Measurements from ENCODE around the gene TRAPPC12. TPM values are rescaled to one million over a fixed set of nuclear protein-coding genes. Genes with fewer than 3 reads are reported as not detected.

TRAPPC12 gene
- total RNA-seq, 1 donor from 2014 or later, result 71.0 TPM

DNA sequence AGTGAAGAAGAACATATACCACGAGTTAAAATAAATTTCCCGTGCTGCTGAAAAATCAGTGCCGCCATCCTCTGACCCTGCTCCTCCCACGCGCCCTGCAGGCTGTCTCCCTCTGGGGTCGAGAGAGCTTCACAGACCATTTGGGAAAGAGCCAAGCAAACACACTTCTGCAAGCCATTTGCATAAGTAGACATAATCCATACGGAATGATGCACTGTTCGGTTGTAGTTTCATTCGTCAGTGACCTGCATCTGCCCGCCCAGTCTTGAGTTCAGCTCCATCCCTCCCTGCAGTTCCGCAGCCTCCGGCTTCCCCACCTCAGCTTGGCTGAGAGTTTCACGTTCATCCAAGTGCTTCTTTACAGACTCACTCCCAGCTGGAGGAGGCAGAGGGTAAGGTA is 69.6 kb downstream of the TRAPPC12 start:
- Mint-ChIP-seq H3K36me3 (ENCODE audit: low read depth) (peaks cover 33% of the 10 kb centered on the region), H3K27me3 (ENCODE audit: low read depth) (no peaks in the 10 kb centered on the region), H3K9me3 (ENCODE audit: low read depth) (no peaks in the 10 kb centered on the region), H3K4me1 (ENCODE audit: low read depth) (no peaks in the 10 kb centered on the region), H3K4me3 (ENCODE audit: unreplicated experiment) (no peak overlapping the region), H3K27ac (ENCODE audit: unreplicated experiment) (no peak overlapping the region)
- TF ChIP-seq, protein P1, sequence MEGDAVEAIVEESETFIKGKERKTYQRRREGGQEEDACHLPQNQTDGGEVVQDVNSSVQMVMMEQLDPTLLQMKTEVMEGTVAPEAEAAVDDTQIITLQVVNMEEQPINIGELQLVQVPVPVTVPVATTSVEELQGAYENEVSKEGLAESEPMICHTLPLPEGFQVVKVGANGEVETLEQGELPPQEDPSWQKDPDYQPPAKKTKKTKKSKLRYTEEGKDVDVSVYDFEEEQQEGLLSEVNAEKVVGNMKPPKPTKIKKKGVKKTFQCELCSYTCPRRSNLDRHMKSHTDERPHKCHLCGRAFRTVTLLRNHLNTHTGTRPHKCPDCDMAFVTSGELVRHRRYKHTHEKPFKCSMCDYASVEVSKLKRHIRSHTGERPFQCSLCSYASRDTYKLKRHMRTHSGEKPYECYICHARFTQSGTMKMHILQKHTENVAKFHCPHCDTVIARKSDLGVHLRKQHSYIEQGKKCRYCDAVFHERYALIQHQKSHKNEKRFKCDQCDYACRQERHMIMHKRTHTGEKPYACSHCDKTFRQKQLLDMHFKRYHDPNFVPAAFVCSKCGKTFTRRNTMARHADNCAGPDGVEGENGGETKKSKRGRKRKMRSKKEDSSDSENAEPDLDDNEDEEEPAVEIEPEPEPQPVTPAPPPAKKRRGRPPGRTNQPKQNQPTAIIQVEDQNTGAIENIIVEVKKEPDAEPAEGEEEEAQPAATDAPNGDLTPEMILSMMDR (IDR thresholded peaks at IDR 0.05), result no peak
- DNase-seq (ENCODE audit: low spot score), result no peak

DNA sequence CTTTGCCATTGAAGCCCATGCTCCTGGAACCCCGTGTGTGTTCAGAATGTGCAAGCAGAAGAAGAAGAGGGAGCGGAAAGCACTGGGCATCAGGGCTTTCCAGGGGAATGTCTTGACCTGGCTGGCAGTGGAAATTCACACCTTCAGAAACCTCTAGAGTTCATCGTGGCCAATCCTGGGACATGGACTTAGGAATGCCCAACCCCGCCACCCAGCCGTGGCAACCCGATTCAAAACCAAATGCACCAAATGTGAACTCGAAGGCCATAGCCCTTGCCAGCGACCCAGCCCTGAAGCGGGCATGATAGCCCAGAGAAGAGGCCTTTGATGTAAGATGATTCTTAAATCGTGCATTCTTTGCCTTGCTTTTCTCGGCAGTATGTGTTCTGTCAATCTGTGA is 70.4 kb downstream of the TRAPPC12 start:
- peaks cover 30% of the 10 kb centered on the region for H3K36me3 Mint-ChIP-seq (ENCODE audit: low read depth)
- TF ChIP-seq, protein P1 (IDR thresholded peaks at IDR 0.05), result no peak
- no peaks in the 10 kb centered on the region for H3K27me3 Mint-ChIP-seq (ENCODE audit: low read depth)
- H3K4me1 Mint-ChIP-seq (ENCODE audit: low read depth), result no peaks in the 10 kb centered on the region
- DNase-seq (ENCODE audit: low spot score), result no peak
- H3K4me3 Mint-ChIP-seq (ENCODE audit: unreplicated experiment), result no peak overlapping the region
- no peak overlapping the region for H3K27ac Mint-ChIP-seq (ENCODE audit: unreplicated experiment)
- H3K9me3 Mint-ChIP-seq (ENCODE audit: low read depth), result no peaks in the 10 kb centered on the region

DNA sequence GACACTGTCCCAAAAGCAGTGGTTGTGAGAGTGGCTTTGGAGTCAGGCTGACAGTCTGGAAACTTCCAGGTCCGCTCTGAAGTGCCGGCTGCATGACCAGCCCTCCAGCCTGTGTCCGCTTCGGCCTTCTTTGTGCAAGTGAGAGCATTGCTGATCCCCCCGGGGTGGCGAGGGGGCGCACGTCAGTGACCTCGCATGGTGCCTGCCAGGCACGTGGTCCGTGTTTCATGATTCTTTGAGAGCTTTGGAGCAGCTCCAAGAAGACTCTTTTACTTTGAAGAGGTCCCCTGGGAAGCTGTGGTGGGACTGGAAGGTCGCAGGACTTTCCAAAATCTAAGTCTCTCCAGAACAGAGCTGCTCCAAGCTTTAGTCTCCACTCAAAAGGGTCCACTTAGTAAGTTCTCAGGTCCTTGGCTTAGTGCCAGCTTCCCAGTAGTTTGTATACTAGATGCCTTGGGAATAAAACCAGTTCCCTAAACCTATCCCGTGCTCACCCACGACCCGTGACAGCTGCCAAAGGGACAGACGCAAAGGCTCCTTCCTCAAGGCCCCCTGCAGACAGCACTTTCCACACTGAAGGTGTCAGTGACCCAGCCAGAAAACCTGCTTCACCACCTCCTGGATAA is 71.0 kb downstream of the TRAPPC12 start:
- Mint-ChIP-seq H3K36me3 (ENCODE audit: low read depth) (peaks cover 28% of the 10 kb centered on the region), H3K27me3 (ENCODE audit: low read depth) (no peaks in the 10 kb centered on the region), H3K27ac (ENCODE audit: unreplicated experiment) (no peak overlapping the region), H3K4me3 (ENCODE audit: unreplicated experiment) (no peak overlapping the region), H3K4me1 (ENCODE audit: low read depth) (no peaks in the 10 kb centered on the region), H3K9me3 (ENCODE audit: low read depth) (no peaks in the 10 kb centered on the region)
- TF ChIP-seq, protein P1 (IDR thresholded peaks at IDR 0.05), result no peak
- no peak for DNase-seq (ENCODE audit: low spot score)

DNA sequence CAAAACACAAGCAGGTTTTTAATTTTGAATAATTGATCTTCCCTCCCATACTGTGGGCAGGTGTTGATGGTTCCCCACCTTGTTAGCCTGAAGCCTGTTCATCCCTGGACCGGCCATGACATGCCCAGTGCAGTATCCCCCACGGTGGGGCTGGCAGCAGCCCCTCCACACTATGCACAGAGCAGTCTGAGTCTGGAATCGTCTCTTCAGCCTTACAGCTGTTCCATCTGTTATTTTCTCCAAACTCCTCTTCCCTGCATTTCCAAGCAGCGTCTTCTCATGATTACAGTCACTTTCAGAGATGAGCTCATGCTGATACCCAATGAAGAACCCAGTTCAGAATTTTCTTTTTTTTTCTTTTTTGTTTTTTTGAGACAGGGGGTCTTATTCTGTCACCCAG is 71.7 kb downstream of the TRAPPC12 start:
- Mint-ChIP-seq H3K27me3 (ENCODE audit: low read depth) (no peaks in the 10 kb centered on the region), H3K27ac (ENCODE audit: unreplicated experiment) (no peak overlapping the region), H3K4me3 (ENCODE audit: unreplicated experiment) (no peak overlapping the region), H3K36me3 (ENCODE audit: low read depth) (peaks cover 27% of the 10 kb centered on the region), H3K9me3 (ENCODE audit: low read depth) (no peaks in the 10 kb centered on the region), H3K4me1 (ENCODE audit: low read depth) (no peaks in the 10 kb centered on the region)
- DNase-seq (ENCODE audit: low spot score), result no peak
- TF ChIP-seq, protein P1 (IDR thresholded peaks at IDR 0.05), result no peak

DNA sequence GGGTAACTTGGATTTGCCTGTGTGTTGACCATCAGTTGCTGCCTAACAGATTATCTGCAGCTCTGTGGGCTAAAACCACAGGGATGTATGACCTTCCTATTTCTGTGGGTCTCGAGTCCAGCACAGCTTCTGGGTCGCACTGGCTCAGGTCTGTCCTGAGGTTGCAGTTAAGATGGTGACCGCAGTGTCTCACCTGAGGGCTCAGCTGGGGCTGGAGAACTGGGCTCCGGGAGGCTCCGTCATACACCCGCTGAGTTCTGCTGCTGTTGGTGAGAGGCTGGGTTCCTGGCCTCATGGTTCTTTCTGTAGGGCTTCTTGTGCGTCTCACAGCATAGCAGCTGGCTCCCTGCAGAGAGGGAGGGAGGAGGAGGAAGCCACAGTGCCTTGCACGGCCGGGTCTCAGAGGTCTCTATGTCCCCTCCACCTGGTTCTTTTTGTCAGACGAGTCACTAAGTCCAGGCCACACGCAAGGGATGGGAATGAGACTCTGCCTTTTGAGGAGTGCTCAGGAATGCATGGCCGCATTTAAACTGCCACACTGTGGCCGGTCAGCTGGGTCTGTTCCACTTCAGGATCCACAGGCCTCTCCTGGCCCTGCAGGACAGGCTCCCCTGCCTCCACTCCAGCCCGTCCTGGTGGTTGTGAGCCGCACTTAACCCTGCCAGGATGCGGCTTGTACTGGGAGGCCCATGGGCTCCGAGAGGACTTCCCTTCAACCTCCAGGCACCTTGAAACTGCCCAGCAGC is 72.6 kb downstream of the TRAPPC12 start:
- Mint-ChIP-seq H3K27ac (ENCODE audit: unreplicated experiment) (no peak overlapping the region), H3K4me1 (ENCODE audit: low read depth) (no peaks in the 10 kb centered on the region), H3K36me3 (ENCODE audit: low read depth) (peaks cover 24% of the 10 kb centered on the region), H3K4me3 (ENCODE audit: unreplicated experiment) (no peak overlapping the region), H3K9me3 (ENCODE audit: low read depth) (no peaks in the 10 kb centered on the region), H3K27me3 (ENCODE audit: low read depth) (no peaks in the 10 kb centered on the region)
- no peak for DNase-seq (ENCODE audit: low spot score)
- TF ChIP-seq, protein P1 (IDR thresholded peaks at IDR 0.05), result no peak
